ENCODE data around the gene LARGE1. TPM values are rescaled to one million over a fixed set of nuclear protein-coding genes. Genes with fewer than 3 reads are reported as not detected.

LARGE1 gene
- total RNA-seq, 2 experiments from 2014 or later: 0.69 to 1.1 TPM

GRCh38 chr22:33515795-33516194 is 404.5 kb downstream of the LARGE1 start:
- H3K27ac Mint-ChIP-seq: no peak overlapping the region
- H3K4me3 Mint-ChIP-seq: no peak overlapping the region
- no peak for DNase-seq
- intact Hi-C loops (cut with micrococcal nuclease): loop anchor here (5.0 kb wide), 1 partner anchor 402 kb away; no protein-coding TSS in a partner anchor
- no peaks in the 10 kb centered on the region for H3K9me3 Mint-ChIP-seq
- H3K4me1 Mint-ChIP-seq (ENCODE audit: low read depth): no peaks in the 10 kb centered on the region
- no peaks in the 10 kb centered on the region for H3K36me3 Mint-ChIP-seq (ENCODE audit: low read depth)
- H3K27me3 Mint-ChIP-seq (ENCODE audit: low read depth): peaks cover 5% of the 10 kb centered on the region
- CTCF ChIA-PET: no interaction called here

GRCh38 chr22:33513388-33514338 is 406.6 kb downstream of the LARGE1 start:
- H3K4me3 Mint-ChIP-seq: no peak overlapping the region
- intact Hi-C loops (cut with micrococcal nuclease): no loop called here
- H3K4me1 Mint-ChIP-seq (ENCODE audit: low read depth): no peaks in the 10 kb centered on the region
- H3K36me3 Mint-ChIP-seq (ENCODE audit: low read depth): no peaks in the 10 kb centered on the region
- H3K27me3 Mint-ChIP-seq (ENCODE audit: low read depth): peaks cover 3% of the 10 kb centered on the region
- CTCF ChIA-PET: no interaction called here
- no peak for DNase-seq
- no peaks in the 10 kb centered on the region for H3K9me3 Mint-ChIP-seq
- no peak overlapping the region for H3K27ac Mint-ChIP-seq

GRCh38 chr22:33512908-33513307 is 407.4 kb downstream of the LARGE1 start:
- Mint-ChIP-seq H3K27ac (no peak overlapping the region), H3K4me3 (no peak overlapping the region), H3K27me3 (ENCODE audit: low read depth) (peaks cover 4% of the 10 kb centered on the region), H3K36me3 (ENCODE audit: low read depth) (no peaks in the 10 kb centered on the region), H3K4me1 (ENCODE audit: low read depth) (no peaks in the 10 kb centered on the region), H3K9me3 (no peaks in the 10 kb centered on the region)
- DNase-seq: no peak
- intact Hi-C loops (cut with micrococcal nuclease): no loop called here
- CTCF ChIA-PET: no interaction called here

GRCh38 chr22:33510429-33510904 is 409.8 kb downstream of the LARGE1 start:
- no peak for DNase-seq
- no peaks in the 10 kb centered on the region for H3K4me1 Mint-ChIP-seq (ENCODE audit: low read depth)
- no peak overlapping the region for H3K27ac Mint-ChIP-seq
- peaks cover 3% of the 10 kb centered on the region for H3K27me3 Mint-ChIP-seq (ENCODE audit: low read depth)
- no peak overlapping the region for H3K4me3 Mint-ChIP-seq
- CTCF ChIA-PET: no interaction called here
- no peaks in the 10 kb centered on the region for H3K9me3 Mint-ChIP-seq
- intact Hi-C loops (cut with micrococcal nuclease): no loop called here
- no peaks in the 10 kb centered on the region for H3K36me3 Mint-ChIP-seq (ENCODE audit: low read depth)

GRCh38 chr22:33504941-33505625 is 415.2 kb downstream of the LARGE1 start:
- DNase-seq: no peak
- Mint-ChIP-seq H3K9me3 (no peaks in the 10 kb centered on the region), H3K27ac (no peak overlapping the region), H3K27me3 (ENCODE audit: low read depth) (peaks cover 8% of the 10 kb centered on the region), H3K36me3 (ENCODE audit: low read depth) (no peaks in the 10 kb centered on the region), H3K4me3 (no peak overlapping the region), H3K4me1 (ENCODE audit: low read depth) (no peaks in the 10 kb centered on the region)
- CTCF ChIA-PET: interaction anchor here (0.7 to 1.0 kb wide), 2 partner anchors 14 to 19 kb away, joined by 3 read pairs; no protein-coding TSS in a partner anchor
- intact Hi-C loops (cut with micrococcal nuclease): no loop called here

GRCh38 chr22:33496112-33496511 is 424.2 kb downstream of the LARGE1 start:
- Mint-ChIP-seq H3K36me3 (ENCODE audit: low read depth) (no peaks in the 10 kb centered on the region), H3K27ac (no peak overlapping the region), H3K27me3 (ENCODE audit: low read depth) (peaks cover 4% of the 10 kb centered on the region), H3K4me1 (ENCODE audit: low read depth) (peaks cover 3% of the 10 kb centered on the region), H3K9me3 (no peaks in the 10 kb centered on the region), H3K4me3 (no peak overlapping the region)
- no peak for DNase-seq
- CTCF ChIA-PET: no interaction called here
- intact Hi-C loops (cut with micrococcal nuclease): no loop called here

GRCh38 chr22:33493476-33494205 is 426.6 kb downstream of the LARGE1 start:
- H3K27me3 Mint-ChIP-seq (ENCODE audit: low read depth): peaks cover 3% of the 10 kb centered on the region
- peaks cover 3% of the 10 kb centered on the region for H3K4me1 Mint-ChIP-seq (ENCODE audit: low read depth)
- CTCF ChIA-PET: no interaction called here
- intact Hi-C loops (cut with micrococcal nuclease): no loop called here
- H3K4me3 Mint-ChIP-seq: no peak overlapping the region
- peaks cover 5% of the 10 kb centered on the region for H3K9me3 Mint-ChIP-seq
- H3K27ac Mint-ChIP-seq: no peak overlapping the region
- DNase-seq: no peak
- H3K36me3 Mint-ChIP-seq (ENCODE audit: low read depth): peaks cover 2% of the 10 kb centered on the region

- H3K4me1 Mint-ChIP-seq (ENCODE audit: low read depth): peaks cover 3% of the 10 kb centered on the region
- H3K27ac Mint-ChIP-seq: no peak overlapping the region
- peaks cover 2% of the 10 kb centered on the region for H3K36me3 Mint-ChIP-seq (ENCODE audit: low read depth)
- H3K27me3 Mint-ChIP-seq (ENCODE audit: low read depth): peaks cover 3% of the 10 kb centered on the region
- H3K9me3 Mint-ChIP-seq: peaks cover 5% of the 10 kb centered on the region
- H3K4me3 Mint-ChIP-seq: no peak overlapping the region
- CTCF ChIA-PET: no interaction called here
- DNase-seq: no peak
- intact Hi-C loops (cut with micrococcal nuclease): no loop called here
Measured at GRCh38 chr22:33492210-33492651, 428.0 kb downstream of the LARGE1 start.

- no peak for DNase-seq
- Mint-ChIP-seq H3K27ac (no peak overlapping the region), H3K27me3 (ENCODE audit: low read depth) (peaks cover 3% of the 10 kb centered on the region), H3K9me3 (peaks cover 5% of the 10 kb centered on the region), H3K36me3 (ENCODE audit: low read depth) (peaks cover 2% of the 10 kb centered on the region), H3K4me1 (ENCODE audit: low read depth) (no peaks in the 10 kb centered on the region), H3K4me3 (no peak overlapping the region)
- intact Hi-C loops (cut with micrococcal nuclease): no loop called here
- CTCF ChIA-PET: no interaction called here
Measured at GRCh38 chr22:33487041-33487716, 433.1 kb downstream of the LARGE1 start.

- no peak for DNase-seq
- Mint-ChIP-seq H3K4me3 (no peak overlapping the region), H3K4me1 (ENCODE audit: low read depth) (no peaks in the 10 kb centered on the region), H3K36me3 (ENCODE audit: low read depth) (no peaks in the 10 kb centered on the region), H3K9me3 (no peaks in the 10 kb centered on the region), H3K27ac (no peak overlapping the region), H3K27me3 (ENCODE audit: low read depth) (peaks cover 3% of the 10 kb centered on the region)
- intact Hi-C loops (cut with micrococcal nuclease): no loop called here
- CTCF ChIA-PET: no interaction called here
Measured at GRCh38 chr22:33481550-33481949, 438.7 kb downstream of the LARGE1 start.

- H3K9me3 Mint-ChIP-seq: no peaks in the 10 kb centered on the region
- peaks cover 3% of the 10 kb centered on the region for H3K27me3 Mint-ChIP-seq (ENCODE audit: low read depth)
- CTCF ChIA-PET: no interaction called here
- no peak overlapping the region for H3K4me3 Mint-ChIP-seq
- H3K4me1 Mint-ChIP-seq (ENCODE audit: low read depth): no peaks in the 10 kb centered on the region
- intact Hi-C loops (cut with micrococcal nuclease): no loop called here
- no peak for DNase-seq
- H3K36me3 Mint-ChIP-seq (ENCODE audit: low read depth): no peaks in the 10 kb centered on the region
- H3K27ac Mint-ChIP-seq: no peak overlapping the region
Measured at GRCh38 chr22:33477120-33478111, 442.9 kb downstream of the LARGE1 start.
